GM19438 (cell line): ENCODE results near the gene SLC19A1.

Source experiments
- ATAC-seq: cut with Tn5 transposase; IDR thresholded peaks from one replicate; pipeline ENCODE4 v1.9.1; 2021; ENCODE audit warnings: low read depth; ENCODE audit not compliant: unreplicated experiment

SLC19A1 gene

DNA sequence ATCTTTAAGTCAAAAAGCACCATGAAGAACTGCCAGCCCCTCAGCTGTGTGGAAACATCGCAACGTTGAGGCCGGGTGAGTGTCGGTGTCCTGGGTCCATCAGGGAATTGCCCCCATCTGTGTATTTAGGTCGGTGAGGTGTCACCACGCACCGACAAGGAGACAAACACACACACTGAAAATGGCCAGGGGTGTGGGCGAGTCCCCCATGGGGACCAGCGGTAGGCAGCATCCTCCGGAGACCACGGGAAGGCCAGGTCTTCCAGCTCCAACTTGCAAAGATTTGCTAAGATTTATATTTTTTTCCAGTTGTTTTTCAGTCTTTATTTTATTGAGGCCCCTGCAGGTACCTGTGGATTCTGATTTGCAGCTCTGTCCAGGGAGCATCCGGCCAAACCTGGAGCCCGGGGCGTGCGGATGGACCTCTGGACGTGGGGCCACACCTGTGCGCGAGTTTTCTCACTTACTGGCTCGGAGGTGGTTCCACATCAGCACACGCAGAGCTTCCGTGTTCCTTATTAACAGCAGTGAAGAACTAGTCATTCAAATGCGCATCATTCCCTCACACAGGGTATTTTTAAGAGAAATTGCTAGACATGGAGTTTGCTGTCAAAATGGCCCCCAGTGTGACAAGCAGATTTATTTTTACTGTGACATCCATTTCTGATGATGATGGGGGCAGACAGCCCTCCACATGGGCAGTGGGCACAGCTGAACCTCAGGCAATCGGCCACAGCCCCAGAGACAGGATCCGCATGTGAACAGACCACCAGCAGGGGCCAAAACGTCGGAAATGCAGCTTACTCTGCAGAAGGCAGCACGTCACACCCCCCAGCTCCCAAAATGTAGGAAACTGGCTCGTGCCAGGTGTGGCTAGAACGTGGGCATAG, 17.2 kb upstream of the SLC19A1 start:
- no peak for ATAC-seq

DNA sequence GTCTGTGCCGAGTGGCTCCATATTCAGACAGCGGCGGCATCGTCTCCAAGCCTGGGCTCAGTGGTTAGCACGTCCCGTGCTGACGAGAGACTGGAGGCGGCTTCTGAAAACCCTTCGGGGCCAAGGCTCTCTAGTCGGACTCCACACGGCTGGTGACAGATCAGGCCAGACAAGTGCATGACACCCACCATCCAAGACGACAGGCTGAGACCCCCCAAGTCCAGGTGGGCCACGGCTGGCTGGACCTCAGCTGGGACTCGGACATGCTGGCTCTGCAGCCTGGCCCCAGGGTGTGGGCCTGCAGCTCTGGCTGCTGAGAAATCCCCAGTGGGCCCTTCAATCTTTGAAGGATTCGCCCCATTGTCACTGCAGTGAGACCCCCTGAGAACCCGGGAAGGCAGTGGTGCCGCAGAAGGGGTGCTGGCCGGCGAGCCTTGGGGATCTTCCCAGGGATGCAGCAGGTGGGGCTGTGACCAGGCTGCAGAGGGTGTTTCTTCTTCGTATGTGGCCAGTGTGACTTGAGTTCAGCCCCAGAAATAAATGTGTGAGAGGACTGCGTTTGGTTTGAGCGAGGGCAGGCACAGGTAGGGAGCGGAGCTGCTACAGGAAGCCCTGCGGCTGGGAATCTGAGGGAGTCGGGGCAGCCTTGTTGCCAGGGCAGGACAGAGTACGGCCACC, 15.9 kb upstream of the SLC19A1 start:
- no peak for ATAC-seq

DNA sequence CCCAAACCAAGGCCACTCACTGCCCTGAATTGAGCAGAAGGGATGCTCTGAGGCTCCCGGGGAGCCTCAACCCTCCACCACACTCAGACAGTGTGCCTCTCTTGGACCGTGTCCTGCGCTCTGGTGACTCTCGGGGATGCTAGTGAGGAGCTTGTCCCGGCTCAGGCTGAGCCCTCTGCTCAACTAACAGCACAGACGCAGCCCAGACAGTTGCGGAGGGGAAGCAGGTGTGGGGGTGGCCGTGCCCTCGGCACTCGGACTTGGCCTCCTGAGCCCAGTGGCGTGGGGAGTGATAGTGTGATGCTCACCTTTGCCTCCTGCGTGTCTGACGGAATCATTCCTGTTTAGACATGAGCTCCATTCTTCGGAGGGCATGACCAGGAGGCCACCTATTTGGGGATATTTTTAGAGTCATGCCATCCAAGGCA, 15.4 kb upstream of the SLC19A1 start:
- ATAC-seq = no peak

DNA sequence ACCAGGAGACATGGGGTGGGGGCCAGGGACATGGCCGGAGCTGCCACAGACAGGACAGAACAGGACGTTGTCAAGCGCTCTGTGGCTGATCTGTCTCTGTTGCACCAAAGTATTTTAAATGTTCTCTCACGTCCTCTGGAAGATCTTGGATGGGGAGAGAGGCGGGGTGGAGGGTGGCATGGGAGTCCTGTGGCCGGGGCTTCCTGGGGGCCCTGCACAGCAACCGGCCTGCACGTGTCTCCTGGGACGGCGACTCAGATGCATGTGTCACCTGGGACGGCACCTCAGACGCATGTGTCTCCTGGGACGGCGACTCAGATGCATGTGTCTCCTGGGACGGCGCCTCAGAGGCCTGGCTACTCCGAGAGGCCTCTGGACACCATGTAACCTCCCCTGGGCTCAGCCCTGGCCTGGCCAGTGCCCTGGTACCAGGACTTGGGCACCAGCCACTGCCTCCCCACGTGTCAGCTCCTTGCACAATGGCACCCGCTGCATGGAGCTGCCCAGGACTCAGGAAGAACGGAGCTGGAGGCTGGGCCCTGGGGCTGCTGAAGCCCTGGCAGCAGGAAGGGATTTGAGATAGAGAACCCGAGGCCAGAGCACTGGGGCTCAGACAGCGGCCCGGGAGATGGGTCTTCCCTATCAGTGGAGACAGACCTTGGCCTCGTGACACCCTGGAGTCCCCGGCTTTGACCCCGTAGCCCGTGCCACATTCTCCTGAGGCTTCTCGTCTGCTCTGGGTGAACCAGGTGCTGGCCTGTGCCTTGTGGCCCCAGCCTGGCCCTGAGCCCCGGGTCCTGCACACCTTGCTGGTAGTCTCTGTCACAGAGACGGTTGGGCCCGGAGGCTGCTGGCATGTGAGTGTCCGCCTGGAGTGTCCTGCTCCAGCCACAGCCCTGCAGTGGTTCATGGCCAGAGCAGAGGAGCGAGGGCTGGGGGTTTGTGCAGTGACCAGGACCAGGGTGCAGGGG, 14.7 kb upstream of the SLC19A1 start:
- no peak for ATAC-seq

DNA sequence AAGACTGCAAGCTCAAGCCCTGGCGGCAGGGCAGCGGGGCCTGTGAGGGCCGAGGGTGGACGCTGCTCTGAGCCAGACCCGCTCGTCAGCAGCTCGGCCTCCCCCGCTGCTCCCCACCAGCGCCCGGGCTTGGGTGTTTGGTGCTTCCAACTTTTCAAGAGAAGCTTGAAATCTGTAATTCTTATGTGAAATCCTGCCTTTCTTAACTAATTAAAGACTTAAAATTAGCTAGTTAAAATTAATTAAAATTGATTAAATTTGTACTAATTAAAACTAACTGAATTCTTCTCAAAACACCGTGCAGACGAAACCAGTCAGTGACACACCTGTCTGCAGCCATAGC, 14.0 kb upstream of the SLC19A1 start:
- no peak for ATAC-seq

DNA sequence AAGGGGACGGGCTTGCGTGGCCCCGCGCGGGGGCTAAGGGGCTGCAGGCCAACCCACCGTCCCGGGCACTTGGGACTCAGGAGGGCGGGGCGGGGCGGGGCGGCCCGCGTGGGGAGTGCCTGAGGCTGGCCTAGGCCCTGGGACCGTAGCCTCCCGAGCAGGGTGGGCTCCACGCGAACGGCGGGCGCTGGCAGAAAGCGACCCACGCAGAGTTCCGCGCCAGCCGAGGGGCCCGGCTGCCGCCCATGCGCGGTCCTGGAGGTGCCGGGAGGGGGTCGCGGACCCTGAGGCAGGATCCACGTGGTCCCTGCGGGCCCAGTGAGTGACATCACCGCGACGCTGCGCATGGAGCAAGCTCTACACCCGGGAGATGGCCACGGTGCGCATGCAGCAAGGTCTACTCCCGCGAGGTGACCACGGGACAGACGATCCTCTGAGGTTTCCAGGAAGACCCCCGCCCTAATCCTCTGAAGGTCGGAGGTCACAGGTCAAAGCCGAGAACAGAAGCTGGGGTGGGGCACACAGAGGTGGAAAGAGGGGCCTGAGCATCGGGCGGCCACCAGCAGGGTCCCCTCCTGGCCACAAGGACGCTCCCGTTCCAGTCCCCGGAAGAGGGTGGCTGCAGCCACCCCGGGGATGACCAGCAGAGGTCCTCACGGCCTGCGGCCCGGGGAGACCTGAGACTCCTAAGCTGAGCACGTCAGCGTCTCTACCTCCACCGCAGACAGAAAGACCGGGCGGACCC, 13.5 kb upstream of the SLC19A1 start:
- ATAC-seq = peak; percentile 79

DNA sequence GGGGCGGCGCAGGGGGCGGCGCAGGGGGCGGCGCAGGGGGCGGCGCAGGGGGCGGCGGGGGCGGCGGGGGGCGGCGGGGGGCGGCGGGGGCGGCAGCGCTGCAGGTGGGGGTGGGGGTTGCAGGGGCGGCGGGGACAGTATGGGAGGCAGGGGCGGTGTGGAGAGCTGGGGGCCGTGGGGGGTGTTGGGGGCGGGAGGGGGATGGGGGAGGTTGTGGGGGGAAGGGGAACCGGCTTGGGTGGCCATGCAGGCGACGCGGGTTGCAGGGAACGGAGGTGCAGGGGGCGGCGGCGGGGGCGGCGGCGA, 13.0 kb upstream of the SLC19A1 start:
- no peak for ATAC-seq

DNA sequence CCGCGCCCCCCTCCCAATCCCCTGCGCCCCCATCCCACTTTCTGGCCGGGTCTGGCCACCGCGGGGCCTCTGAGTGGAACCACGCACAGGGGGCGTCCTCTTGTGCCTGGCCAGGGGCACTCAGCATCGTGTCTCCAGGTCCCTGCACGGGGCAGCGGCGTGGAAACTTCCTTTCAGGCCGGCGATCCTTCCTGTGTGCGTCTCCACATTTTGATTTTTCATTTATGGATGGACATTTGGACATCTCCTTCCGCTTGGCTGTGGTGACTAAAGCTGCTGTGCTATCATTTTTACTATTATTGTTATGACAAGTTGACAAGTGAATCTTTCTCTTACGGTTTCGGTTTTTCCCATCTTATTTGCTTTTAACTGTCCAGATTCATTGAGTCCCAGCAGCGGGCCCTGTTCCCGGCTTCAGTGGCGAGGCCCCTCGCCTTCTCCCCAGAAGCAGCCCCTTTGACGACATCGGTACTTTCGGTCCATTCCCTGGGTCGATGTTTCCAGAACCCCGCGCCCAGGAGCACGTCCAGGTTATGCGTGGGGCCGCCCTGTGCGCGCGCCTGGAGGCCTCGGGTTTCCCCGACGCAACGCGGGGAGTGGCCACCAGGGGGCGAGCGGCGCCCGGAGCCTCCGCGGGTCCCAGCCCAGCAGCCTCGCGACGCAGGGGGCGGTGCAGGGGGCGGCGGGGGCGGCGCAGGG, 12.4 kb upstream of the SLC19A1 start:
- no peak for ATAC-seq

DNA sequence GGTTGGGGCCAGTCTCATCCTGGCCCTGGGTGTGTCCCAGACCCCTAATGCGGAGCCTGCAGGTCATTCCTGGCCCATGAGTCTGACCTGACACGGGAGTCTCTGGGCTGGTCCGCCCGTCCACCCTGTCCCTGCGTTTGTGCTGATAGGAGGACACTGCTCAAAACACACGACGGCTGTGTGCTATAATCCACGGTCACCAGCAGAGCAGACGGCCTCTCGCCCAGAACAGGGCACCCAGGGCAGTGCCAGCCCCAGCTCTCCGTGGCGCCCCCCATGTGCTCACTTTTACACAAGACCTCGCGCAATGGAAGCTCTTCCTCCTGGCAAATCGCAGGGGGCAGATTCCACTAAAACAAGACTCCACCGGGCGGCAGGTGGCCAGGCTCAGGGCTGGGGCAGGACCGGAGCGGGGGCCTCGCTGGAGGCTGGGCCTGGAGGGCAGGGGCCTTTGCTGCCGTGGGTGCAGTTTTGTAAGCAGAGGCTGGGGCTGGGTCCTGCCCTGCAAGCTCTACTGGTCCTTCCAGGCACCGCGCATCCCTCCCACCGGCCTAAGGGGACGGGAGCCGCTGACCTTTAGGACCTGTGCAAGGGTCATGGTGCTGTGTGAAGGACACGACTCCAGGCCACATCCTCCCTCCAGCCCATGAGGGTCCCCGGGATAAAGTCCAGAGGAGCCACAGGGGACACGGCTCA, 10.6 kb upstream of the SLC19A1 start:
- no peak for ATAC-seq

DNA sequence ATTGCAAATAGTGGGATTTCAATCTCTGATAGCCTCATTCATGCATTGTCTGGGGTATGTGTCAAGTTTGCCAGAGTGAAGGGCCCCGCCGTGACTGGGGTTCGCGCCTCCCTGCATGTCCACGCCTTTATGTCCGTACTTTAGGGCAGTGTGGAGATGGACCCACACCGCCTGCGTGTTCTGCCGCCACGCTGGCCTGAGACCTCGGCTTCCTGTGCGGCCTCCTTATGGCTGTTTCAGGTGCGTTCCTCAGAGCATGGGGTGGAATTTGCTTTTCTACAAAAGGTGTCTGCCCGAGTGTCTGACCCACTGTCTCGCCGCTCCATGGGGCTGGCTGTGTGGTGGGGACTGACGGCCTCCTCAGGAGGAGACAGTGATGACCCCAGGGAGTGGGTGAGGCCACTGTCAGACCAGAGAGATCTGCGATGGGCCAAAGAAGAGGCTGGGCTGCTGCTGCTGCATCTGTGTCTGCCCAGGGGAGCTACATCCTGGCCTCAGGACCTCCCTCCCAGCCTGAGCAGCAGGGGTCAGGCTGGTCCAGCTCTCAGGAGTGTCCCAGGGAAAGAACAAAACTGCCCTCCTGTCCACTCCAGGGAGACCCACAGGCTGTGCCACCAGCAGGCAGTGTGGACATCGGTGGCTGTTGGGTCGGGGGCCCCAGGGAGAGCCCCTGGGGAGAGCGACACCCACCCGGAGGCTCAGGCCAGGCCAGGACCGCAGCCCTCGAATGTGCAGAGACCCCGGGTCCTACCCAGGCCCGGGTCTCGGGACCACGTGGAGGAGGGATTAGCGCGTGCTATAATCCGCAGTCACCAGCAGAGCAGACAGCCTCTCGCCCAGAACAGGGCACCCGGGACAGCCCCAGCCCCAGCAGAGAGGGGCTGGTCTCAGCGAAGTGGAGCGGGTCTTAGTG, 9.8 kb upstream of the SLC19A1 start:
- ATAC-seq = no peak

DNA sequence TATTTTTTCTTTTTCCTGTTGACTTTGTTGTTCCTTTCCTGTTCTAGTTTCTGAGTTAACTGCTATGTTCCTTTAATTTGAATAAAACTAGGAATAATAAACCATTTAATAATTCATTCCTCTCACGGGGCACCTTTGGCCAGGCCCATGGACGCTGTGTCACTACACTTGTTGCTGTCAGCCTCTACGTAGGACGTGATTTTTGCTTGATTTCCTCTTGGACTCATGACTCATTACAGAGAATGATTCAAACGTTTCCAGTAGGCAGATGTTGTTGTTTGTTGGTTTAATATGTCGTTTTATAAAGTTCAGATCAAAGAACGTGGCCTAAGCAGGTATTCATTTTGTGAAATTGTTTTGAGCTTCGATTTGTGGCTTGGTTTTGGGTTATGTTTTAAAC, 9.1 kb upstream of the SLC19A1 start:
- no peak for ATAC-seq

DNA sequence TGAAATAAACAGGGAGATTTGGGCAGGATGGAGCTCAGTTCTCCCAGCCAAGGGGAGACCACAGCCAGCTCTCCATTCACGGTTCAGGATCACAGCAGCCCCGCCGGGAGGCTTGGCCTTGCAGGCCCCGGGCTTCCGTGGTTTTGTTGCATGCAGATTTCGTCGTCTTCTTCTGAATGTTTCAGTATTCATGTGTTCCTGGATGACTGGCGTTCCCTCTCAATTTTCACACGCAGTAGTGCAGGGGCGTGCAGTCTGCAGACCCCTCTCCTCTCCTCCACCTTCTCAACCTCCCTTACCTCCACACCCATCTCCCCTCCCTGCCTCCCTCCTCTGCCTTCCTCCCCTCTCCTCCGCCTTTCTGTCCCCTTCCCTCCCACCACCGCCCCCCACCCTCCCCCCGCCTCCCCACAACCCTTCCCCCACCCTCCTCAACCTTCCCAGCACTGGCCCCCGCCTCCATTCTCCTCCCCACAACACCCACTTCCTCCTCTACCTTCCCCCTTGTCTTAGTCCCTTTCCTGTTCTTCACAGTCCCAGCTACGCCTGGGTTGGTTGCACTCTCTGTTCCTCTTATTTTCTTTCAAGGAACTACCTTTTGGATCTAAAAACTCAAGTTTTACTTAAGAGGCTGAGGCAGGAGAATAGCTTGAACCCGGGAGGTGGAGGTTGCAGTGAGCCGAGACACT, 8.4 kb upstream of the SLC19A1 start:
- peak; percentile 45 for ATAC-seq

DNA sequence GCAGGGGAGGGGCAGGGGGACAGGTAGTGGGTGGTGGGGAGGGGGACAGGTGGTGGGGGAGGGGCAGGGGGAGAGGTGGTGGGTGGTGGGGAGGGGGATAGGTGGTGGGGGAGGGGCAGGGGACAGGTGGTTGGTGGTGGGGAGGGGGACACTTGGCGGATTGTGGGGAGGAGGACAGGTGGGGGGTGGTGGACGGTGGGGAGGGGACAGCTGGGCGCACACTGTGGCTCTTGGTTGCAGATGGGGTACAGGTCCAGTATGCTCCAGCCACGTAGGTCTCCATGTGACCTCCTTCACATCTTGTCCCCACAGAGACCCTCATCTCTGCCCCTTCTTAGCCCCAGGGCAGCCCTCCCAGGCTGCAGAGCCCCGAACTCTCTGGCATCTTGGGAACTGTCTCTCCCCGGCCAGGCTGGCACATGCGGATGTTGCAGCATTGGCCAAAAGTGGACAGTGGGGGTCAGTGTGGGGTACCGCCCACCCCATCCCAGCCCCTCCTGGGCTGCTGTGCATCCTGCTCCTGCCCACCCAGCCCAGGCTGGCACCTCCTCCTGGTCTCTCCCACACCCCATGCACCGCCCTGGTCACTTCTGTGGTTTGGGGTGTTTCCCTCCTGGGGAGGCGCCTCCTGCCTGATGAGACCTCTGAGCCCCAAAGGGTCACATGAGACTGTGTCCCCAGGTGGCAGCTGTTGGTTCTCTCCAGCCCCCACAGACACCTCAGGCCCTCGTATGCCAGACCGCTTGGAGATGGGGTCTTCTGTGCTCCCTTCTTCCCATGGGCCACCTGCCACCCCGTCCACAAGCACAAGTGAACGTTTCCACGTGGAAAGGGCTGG, 7.6 kb upstream of the SLC19A1 start:
- peak; percentile 39 for ATAC-seq

DNA sequence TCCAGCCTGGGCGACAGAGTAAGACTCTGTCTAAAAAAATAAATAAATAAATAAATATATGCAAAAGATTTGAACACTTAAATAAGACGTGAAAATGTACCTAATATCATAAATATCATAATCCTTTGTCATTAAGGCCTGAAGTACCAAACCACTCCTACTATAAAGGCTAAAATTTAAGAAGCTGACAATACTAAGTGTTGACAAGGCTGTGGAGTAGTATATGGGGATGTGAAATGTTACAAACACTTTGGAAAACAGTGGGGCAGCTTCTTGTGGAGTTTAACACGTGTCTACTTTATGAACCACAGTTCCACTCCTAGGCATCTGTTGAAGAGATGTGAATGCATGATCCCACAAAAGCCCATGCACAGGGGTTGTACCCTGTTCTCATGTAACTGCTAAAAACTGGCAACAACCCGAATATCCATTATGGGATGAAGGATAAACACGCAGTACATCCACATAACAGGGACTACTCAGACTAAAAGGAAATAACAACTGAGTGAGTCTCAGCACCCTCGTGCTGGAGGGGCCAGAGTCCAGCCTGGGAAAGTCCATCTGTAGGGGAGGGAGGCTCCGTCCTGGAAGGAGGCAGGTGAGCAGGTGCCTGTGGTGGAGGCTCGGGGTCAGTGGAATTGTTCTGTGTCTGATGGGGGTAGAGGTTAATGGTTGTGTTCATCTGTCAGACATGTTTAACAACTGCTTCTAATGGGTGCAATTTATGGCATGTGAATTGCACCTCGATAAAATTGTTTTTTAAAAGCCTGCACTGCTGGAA, 6.7 kb upstream of the SLC19A1 start:
- ATAC-seq = no peak

DNA sequence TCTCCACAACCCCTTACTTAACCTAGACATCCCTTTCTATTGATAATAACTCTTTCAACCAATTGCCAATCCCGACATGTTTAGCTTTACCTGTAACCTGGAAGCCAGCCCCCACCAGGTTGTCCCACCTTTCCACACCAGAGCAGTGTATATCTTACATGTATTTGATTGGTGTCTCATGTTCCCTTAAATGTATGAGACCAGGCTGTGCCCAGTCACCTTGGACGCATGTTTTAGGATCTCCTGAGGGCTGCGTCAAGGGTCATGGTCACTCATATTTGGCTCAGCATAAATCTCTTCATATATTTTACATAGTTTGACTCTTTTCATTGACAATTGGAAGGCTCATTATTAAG, 5.3 kb upstream of the SLC19A1 start:
- no peak for ATAC-seq
